ENCODE measurements around the gene ARL6IP5. TPM values are rescaled to one million over a fixed set of nuclear protein-coding genes. Genes with fewer than 3 reads are reported as not detected.

Gene ARL6IP5
- total RNA-seq, 2 donors from 2014 or later = 172 to 199 TPM

DNA sequence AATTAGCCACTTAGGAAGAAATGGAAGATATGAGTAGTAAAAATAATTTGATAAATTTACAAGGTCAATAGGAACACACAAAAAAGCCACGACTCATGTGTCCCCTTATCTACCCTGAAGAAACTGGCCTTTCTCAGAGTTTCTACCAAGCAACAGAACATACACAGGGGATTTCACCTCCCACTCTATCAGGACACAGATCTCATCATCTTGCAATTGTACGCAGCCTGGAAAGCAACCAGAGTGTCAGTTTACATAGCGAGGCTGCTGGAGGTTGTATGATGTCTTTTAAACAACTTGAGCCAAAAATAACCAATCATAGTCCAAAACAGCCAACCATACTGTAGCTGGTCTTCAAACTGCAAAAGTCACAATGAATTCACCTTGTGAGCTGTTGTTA is 57.4 kb downstream of the ARL6IP5 start:
- no peaks in the 10 kb centered on the region for H3K27me3 ChIP-seq
- no peak overlapping the region for H3K27ac ChIP-seq
- H3K4me1 ChIP-seq = peaks cover 0 to 6% of the 10 kb centered on the region in 2 donors
- no peak for TF ChIP-seq CTCF (IDR thresholded peaks at IDR 0.05)
- no peaks in the 10 kb centered on the region for H3K36me3 ChIP-seq
- no peaks in the 10 kb centered on the region for H3K9me3 ChIP-seq
- DNase-seq (ENCODE audit: low spot score) = no peak
- no peak overlapping the region for H3K4me3 ChIP-seq

DNA sequence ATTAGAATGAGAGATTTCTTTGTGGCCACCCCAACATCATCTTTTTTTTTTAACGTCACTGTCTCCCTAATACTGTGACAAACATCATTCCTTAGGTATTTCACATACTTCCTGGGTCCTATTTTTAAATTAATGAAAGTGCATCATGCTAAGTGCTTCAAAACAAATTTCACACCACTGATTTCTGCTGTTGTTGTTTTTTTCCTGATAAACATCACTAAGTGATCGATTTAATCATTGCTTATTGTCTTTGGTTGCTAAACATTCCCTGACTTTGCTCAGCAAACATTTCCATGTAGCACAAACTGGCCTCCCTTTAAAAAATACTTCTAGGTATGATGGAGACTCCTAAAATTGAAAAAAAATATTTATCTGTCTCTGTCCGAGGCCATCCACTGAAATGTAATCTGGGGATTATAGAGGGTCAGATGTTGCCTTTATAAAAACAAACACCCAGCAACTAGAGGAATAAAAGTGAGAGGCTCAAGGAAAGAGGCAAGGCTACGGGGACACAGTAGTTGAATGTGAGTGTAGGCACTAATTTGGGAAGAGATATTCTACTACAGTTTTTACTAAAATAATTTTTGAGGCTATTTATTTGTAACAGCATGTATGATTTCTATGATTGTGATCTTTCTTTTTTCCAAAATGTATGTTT is 58.2 kb downstream of the ARL6IP5 start:
- H3K4me1 ChIP-seq = peaks cover 0 to 6% of the 10 kb centered on the region in 2 donors
- no peak overlapping the region for H3K4me3 ChIP-seq
- no peaks in the 10 kb centered on the region for H3K9me3 ChIP-seq
- no peak overlapping the region for H3K27ac ChIP-seq
- no peak for TF ChIP-seq CTCF (IDR thresholded peaks at IDR 0.05)
- no peaks in the 10 kb centered on the region for H3K36me3 ChIP-seq
- no peak for DNase-seq (ENCODE audit: low spot score)
- H3K27me3 ChIP-seq = no peaks in the 10 kb centered on the region

GRCh38 chr3:69143612-69144011 is 58.9 kb downstream of the ARL6IP5 start:
- Histone ChIP-seq H3K27ac (no peak overlapping the region), H3K36me3 (no peaks in the 10 kb centered on the region), H3K9me3 (no peaks in the 10 kb centered on the region), H3K27me3 (no peaks in the 10 kb centered on the region), H3K4me3 (no peak overlapping the region), H3K4me1 (peaks cover 0 to 6% of the 10 kb centered on the region in 2 donors)
- no peak for TF ChIP-seq CTCF (IDR thresholded peaks at IDR 0.05)
- no peak for DNase-seq (ENCODE audit: low spot score)

GRCh38 chr3:69144631-69145245 is 60.0 kb downstream of the ARL6IP5 start:
- H3K27me3 ChIP-seq = no peaks in the 10 kb centered on the region
- H3K27ac ChIP-seq = no peak overlapping the region
- H3K36me3 ChIP-seq = no peaks in the 10 kb centered on the region
- no peaks in the 10 kb centered on the region for H3K9me3 ChIP-seq
- no peak overlapping the region for H3K4me3 ChIP-seq
- peaks cover 0 to 6% of the 10 kb centered on the region in 2 donors for H3K4me1 ChIP-seq
- DNase-seq (ENCODE audit: low spot score) = no peak
- no peak for TF ChIP-seq CTCF (IDR thresholded peaks at IDR 0.05)

- H3K9me3 ChIP-seq = no peaks in the 10 kb centered on the region
- H3K4me3 ChIP-seq = no peak overlapping the region
- H3K4me1 ChIP-seq = peaks cover 0 to 6% of the 10 kb centered on the region in 2 donors
- no peak for DNase-seq (ENCODE audit: low spot score)
- no peaks in the 10 kb centered on the region for H3K36me3 ChIP-seq
- no peak for TF ChIP-seq CTCF (IDR thresholded peaks at IDR 0.05)
- no peak overlapping the region for H3K27ac ChIP-seq
- no peaks in the 10 kb centered on the region for H3K27me3 ChIP-seq
Observed at GRCh38 chr3:69145688-69146087, 61.0 kb downstream of the ARL6IP5 start.
